Trophoblast cell (in vitro differentiated cells and primary cell): ENCODE data around the gene TMEM150A.
"Not testable (repeated sequence)": the region's sequence is repeated elsewhere in the genome, so short reads cannot be mapped to it uniquely, and the experiment has no call there.

Experiments used
- DNase-seq, 2 donors: peaks; one replicate each; pipeline ENCODE4 v3.0.0-alpha.2; 2016
- H2AFZ ChIP-seq: 2 replicates; pipeline ENCODE4 v1.6.1; 2013; ENCODE audit warnings: low read length, moderate library complexity, mild to moderate bottlenecking; ENCODE audit not compliant: insufficient read depth, poor library complexity
- H2AK5ac ChIP-seq: 2 replicates; pipeline ENCODE4 v1.6.1; 2013; ENCODE audit warnings: mild to moderate bottlenecking, low read length
- H2BK120ac ChIP-seq: 2 replicates; pipeline ENCODE4 v1.6.1; 2013; ENCODE audit warnings: low read length, mild to moderate bottlenecking, moderate library complexity; ENCODE audit not compliant: insufficient read depth, poor library complexity
- H2BK12ac ChIP-seq: 2 replicates; pipeline ENCODE4 v1.6.1; 2013; ENCODE audit warnings: mild to moderate bottlenecking, low read length, moderate library complexity
- H2BK5ac ChIP-seq: 2 replicates; pipeline ENCODE4 v1.6.1; 2013; ENCODE audit warnings: low read length, low read depth, moderate library complexity, mild to moderate bottlenecking; ENCODE audit not compliant: poor library complexity
- H3K14ac ChIP-seq: 2 replicates; pipeline ENCODE4 v1.6.1; 2013; ENCODE audit warnings: mild to moderate bottlenecking, low read length
- H3K18ac ChIP-seq: 2 replicates; pipeline ENCODE4 v1.6.1; 2013; ENCODE audit warnings: mild to moderate bottlenecking, low read length
- H3K23ac ChIP-seq: 2 replicates; pipeline ENCODE4 v1.6.1; 2013; ENCODE audit warnings: low read length
- H3K27ac ChIP-seq: 2 replicates; pipeline ENCODE4 v1.5.1; 2013; ENCODE audit warnings: low read depth, mild to moderate bottlenecking, inconsistent platforms, low read length, moderate library complexity
- H3K27me3 ChIP-seq: 2 replicates; pipeline ENCODE4 v1.6.1; 2013; ENCODE audit warnings: inconsistent platforms, mild to moderate bottlenecking, low read length, moderate library complexity; ENCODE audit not compliant: insufficient read depth
- H3K36me3 ChIP-seq, 2 experiments: 1 replicate in 1 of 2; 2 replicates in 1 of 2; pipeline ENCODE4 v1.6.1; 2013; ENCODE audit warnings: low read length in 2 of 2, mild to moderate bottlenecking in 2 of 2, moderate library complexity in 1 of 2; ENCODE audit not compliant: insufficient read depth in 2 of 2, control insufficient read depth in 1 of 2
- H3K4ac ChIP-seq: 2 replicates; pipeline ENCODE4 v1.6.1; 2013; ENCODE audit warnings: low read depth, mild to moderate bottlenecking, low read length, moderate library complexity
- H3K4me1 ChIP-seq, 2 experiments: 1 replicate in 1 of 2; 2 replicates in 1 of 2; pipeline ENCODE4 v1.6.1; 2013; ENCODE audit warnings: low read length in 2 of 2, mild to moderate bottlenecking in 2 of 2, moderate library complexity in 1 of 2; ENCODE audit not compliant: insufficient read depth in 2 of 2, control insufficient read depth in 1 of 2
- H3K4me2 ChIP-seq: 2 replicates; pipeline ENCODE4 v1.6.1; 2013; ENCODE audit warnings: inconsistent platforms, mild to moderate bottlenecking, low read length, moderate library complexity
- H3K4me3 ChIP-seq: 2 replicates; pipeline ENCODE4 v1.5.1; 2013; ENCODE audit warnings: mild to moderate bottlenecking, low read depth, low read length, inconsistent platforms
- H3K79me1 ChIP-seq: one replicate; pipeline ENCODE4 v1.6.1; 2013; ENCODE audit warnings: low read length
- H3K79me2 ChIP-seq: 2 replicates; pipeline ENCODE4 v1.6.1; 2013; ENCODE audit warnings: low read length, mild to moderate bottlenecking; ENCODE audit not compliant: control insufficient read depth, insufficient read depth, poor library complexity
- H3K9ac ChIP-seq: 2 replicates; pipeline ENCODE4 v1.6.1; 2013; ENCODE audit warnings: mild to moderate bottlenecking, low read length
- H3K9me3 ChIP-seq: 2 replicates; pipeline ENCODE4 v1.6.1; 2013; ENCODE audit warnings: low read depth, mild to moderate bottlenecking, control low read depth, inconsistent platforms, low read length; ENCODE audit not compliant: insufficient read depth
- H4K12ac ChIP-seq: 2 replicates; pipeline ENCODE4 v1.6.1; 2013; ENCODE audit warnings: low read depth, mild to moderate bottlenecking, low read length, moderate library complexity
- H4K8ac ChIP-seq: 2 replicates; pipeline ENCODE4 v1.6.1; 2013; ENCODE audit warnings: low read depth, mild to moderate bottlenecking, low read length, moderate library complexity
- H4K91ac ChIP-seq: one replicate; pipeline ENCODE4 v1.6.1; 2013; ENCODE audit warnings: low read depth, mild to moderate bottlenecking, low read length, moderate library complexity
- WGBS: extraction: QIAGEN DNeasy Blood & Tissue Kit; methylation state at CpG from one replicate; pipeline ENCODE4 v1.1.7; 2013; ENCODE audit warnings: missing lambda C conversion rate; ENCODE audit not compliant: insufficient read length, insufficient coverage; ENCODE audit errors: extremely low coverage; 5-methylcytosine and 5-hydroxymethylcytosine counted together

TMEM150A gene

GRCh38 chr2:85592299-85592698, 10.2 kb downstream of the TMEM150A start:
- H2AK5ac ChIP-seq, H4K91ac ChIP-seq, H3K36me3 ChIP-seq, H2BK120ac ChIP-seq, H3K9me3 ChIP-seq, H3K27me3 ChIP-seq, H3K4me3 ChIP-seq, H3K14ac ChIP-seq, H3K9ac ChIP-seq, H3K79me1 ChIP-seq, H3K23ac ChIP-seq, H3K18ac ChIP-seq, H3K4ac ChIP-seq, H3K79me2 ChIP-seq, H2BK5ac ChIP-seq, H4K12ac ChIP-seq, H3K27ac ChIP-seq, H2AFZ ChIP-seq, H4K8ac ChIP-seq, DNase-seq, H2BK12ac ChIP-seq, H3K4me2 ChIP-seq: not testable (repeated sequence)
- WGBS: no CpG with 5 or more reads among the region's 9 CpGs
- H3K4me1 ChIP-seq: peaks cover 12 to 23% of the 10 kb centered on the region in 2 experiments

- H3K14ac ChIP-seq: no peak overlapping the region
- no peaks in the 10 kb centered on the region for H3K9me3 ChIP-seq
- no peak overlapping the region for H4K8ac ChIP-seq
- no peak overlapping the region for H3K18ac ChIP-seq
- H3K4me3 ChIP-seq: no peak overlapping the region
- H3K27ac ChIP-seq: no peak overlapping the region
- no peak overlapping the region for H2AFZ ChIP-seq
- H4K91ac ChIP-seq: no peak overlapping the region
- H3K4ac ChIP-seq: no peak overlapping the region
- no peak overlapping the region for H3K23ac ChIP-seq
- H3K36me3 ChIP-seq: peaks cover under 1 to 2% of the 10 kb centered on the region in 2 experiments
- no peak overlapping the region for H3K9ac ChIP-seq
- H3K79me2 ChIP-seq: peaks cover 5% of the 10 kb centered on the region
- H2BK5ac ChIP-seq: no peak overlapping the region
- H2BK12ac ChIP-seq: no peak overlapping the region
- peaks cover 7% of the 10 kb centered on the region for H3K79me1 ChIP-seq
- DNase-seq: no peak
- H4K12ac ChIP-seq: no peak overlapping the region
- no peak overlapping the region for H3K4me2 ChIP-seq
- no peak overlapping the region for H2BK120ac ChIP-seq
- H3K27me3 ChIP-seq: no peaks in the 10 kb centered on the region
- no CpG with 5 or more reads among the region's 12 CpGs for WGBS
- peaks cover 12 to 19% of the 10 kb centered on the region in 2 experiments for H3K4me1 ChIP-seq
- H2AK5ac ChIP-seq: no peak overlapping the region
Measured at GRCh38 chr2:85591563-85591962, 10.9 kb downstream of the TMEM150A start.

- no peak overlapping the region for H2BK5ac ChIP-seq
- H2BK120ac ChIP-seq: no peak overlapping the region
- no peak overlapping the region for H3K27ac ChIP-seq
- no peak overlapping the region for H3K4me2 ChIP-seq
- H3K18ac ChIP-seq: no peak overlapping the region
- no peak overlapping the region for H3K4me3 ChIP-seq
- no peak overlapping the region for H4K12ac ChIP-seq
- no peaks in the 10 kb centered on the region for H3K36me3 ChIP-seq
- no peak overlapping the region for H3K4ac ChIP-seq
- H3K9ac ChIP-seq: no peak overlapping the region
- no peak overlapping the region for H2AFZ ChIP-seq
- no peak overlapping the region for H2BK12ac ChIP-seq
- H3K79me2 ChIP-seq: peaks cover 4% of the 10 kb centered on the region
- no peak overlapping the region for H2AK5ac ChIP-seq
- H3K9me3 ChIP-seq: no peaks in the 10 kb centered on the region
- DNase-seq: no peak
- no peak overlapping the region for H3K23ac ChIP-seq
- H4K91ac ChIP-seq: no peak overlapping the region
- H4K8ac ChIP-seq: no peak overlapping the region
- H3K4me1 ChIP-seq: peaks cover 10 to 17% of the 10 kb centered on the region in 2 experiments
- no peaks in the 10 kb centered on the region for H3K27me3 ChIP-seq
- peaks cover 7% of the 10 kb centered on the region for H3K79me1 ChIP-seq
- no peak overlapping the region for H3K14ac ChIP-seq
- no CpG with 5 or more reads among the region's 2 CpGs for WGBS
Measured at GRCh38 chr2:85590950-85591349, 11.5 kb downstream of the TMEM150A start.

- H3K18ac ChIP-seq: no peak overlapping the region
Measured at GRCh38 chr2:85589982-85590791, 12.3 kb downstream of the TMEM150A start.

More at GRCh38 chr2:85589982-85590791, 12.3 kb downstream of the TMEM150A start:
- Histone ChIP-seq H2BK12ac (no peak overlapping the region), H3K27me3 (no peaks in the 10 kb centered on the region), H4K8ac (no peak overlapping the region), H3K9ac (no peak overlapping the region), H2AK5ac (no peak overlapping the region), H2AFZ (no peak overlapping the region), H3K14ac (no peak overlapping the region), H2BK5ac (no peak overlapping the region), H3K4ac (no peak overlapping the region), H2BK120ac (no peak overlapping the region), H3K36me3 (no peaks in the 10 kb centered on the region), H3K79me2 (no peaks in the 10 kb centered on the region), H4K12ac (no peak overlapping the region), H3K4me1 (peaks cover 14 to 21% of the 10 kb centered on the region in 2 experiments), H3K23ac (no peak overlapping the region), H3K79me1 (peaks cover 7% of the 10 kb centered on the region), H3K4me3 (no peak overlapping the region), H4K91ac (no peak overlapping the region), H3K27ac (no peak overlapping the region), H3K4me2 (no peak overlapping the region), H3K9me3 (no peaks in the 10 kb centered on the region)
- DNase-seq: no peak
- WGBS: no CpG with 5 or more reads among the region's 7 CpGs
